ENCODE measurements around the gene SLC1A4. TPM values are rescaled to one million over a fixed set of nuclear protein-coding genes. Genes with fewer than 3 reads are reported as not detected.

SLC1A4 gene
- total RNA-seq, 1 donor, result 24.1 TPM

DNA sequence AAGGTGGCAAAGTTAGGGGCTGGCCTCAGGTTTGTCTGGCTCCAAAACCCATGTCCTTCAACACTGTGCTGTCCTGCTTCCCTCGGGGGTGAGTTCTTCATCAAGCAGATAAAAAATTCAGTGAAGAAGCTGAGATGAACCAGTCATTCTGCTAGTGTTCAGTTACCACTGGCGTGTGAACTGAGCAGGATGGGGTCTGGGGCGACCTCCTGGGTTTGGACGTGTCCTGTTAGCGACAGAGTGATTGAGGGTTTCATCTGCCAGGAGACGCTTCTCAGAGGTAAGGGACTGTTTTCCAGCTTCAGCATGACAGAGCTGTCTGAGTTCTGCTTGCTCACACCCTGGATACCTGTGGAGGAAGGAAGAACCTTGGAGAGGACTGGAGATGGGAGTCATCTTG, 81.7 kb downstream of the SLC1A4 start:
- H3K4me3 ChIP-seq (ENCODE audit: low read depth, low read length), result no peak overlapping the region
- TF ChIP-seq, protein P1, sequence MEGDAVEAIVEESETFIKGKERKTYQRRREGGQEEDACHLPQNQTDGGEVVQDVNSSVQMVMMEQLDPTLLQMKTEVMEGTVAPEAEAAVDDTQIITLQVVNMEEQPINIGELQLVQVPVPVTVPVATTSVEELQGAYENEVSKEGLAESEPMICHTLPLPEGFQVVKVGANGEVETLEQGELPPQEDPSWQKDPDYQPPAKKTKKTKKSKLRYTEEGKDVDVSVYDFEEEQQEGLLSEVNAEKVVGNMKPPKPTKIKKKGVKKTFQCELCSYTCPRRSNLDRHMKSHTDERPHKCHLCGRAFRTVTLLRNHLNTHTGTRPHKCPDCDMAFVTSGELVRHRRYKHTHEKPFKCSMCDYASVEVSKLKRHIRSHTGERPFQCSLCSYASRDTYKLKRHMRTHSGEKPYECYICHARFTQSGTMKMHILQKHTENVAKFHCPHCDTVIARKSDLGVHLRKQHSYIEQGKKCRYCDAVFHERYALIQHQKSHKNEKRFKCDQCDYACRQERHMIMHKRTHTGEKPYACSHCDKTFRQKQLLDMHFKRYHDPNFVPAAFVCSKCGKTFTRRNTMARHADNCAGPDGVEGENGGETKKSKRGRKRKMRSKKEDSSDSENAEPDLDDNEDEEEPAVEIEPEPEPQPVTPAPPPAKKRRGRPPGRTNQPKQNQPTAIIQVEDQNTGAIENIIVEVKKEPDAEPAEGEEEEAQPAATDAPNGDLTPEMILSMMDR (IDR thresholded peaks at IDR 0.05; ENCODE audit: insufficient read depth, low read length), result no peak
- DNase-seq (ENCODE audit: low read depth), result no peak

DNA sequence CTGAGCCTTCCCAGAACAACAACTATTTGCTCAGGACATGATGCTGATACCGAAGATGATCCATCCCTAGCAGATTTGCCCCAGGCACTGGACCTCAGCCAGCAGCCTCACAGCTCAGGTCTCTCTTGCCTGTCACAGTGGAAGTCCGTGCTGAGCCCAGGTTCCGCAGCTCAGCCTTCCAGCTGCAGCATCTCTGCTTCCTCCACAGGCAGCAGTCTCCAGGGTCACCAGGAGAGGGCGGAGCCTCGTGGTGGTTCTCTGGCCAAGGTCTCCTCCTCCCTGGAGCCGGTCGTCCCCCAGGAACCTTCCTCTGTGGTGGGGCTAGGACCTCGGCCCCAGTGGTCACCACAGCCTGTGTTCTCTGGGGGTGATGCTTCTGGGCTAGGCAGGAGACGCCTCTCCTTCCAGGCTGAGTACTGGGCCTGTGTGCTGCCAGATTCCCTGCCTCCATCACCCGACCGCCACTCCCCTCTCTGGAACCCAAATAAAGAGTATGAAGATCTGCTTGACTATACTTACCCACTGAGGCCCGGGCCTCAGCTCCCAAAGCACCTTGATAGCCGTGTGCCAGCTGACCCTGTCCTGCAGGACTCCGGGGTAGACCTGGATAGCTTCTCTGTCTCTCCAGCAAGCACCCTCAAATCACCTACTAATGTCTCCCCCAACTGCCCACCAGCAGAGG, 82.4 kb downstream of the SLC1A4 start:
- no peak overlapping the region for H3K4me3 ChIP-seq (ENCODE audit: low read depth, low read length)
- TF ChIP-seq, protein P1 (IDR thresholded peaks at IDR 0.05; ENCODE audit: insufficient read depth, low read length), result peak; percentile 46
- no peak for DNase-seq (ENCODE audit: low read depth)

DNA sequence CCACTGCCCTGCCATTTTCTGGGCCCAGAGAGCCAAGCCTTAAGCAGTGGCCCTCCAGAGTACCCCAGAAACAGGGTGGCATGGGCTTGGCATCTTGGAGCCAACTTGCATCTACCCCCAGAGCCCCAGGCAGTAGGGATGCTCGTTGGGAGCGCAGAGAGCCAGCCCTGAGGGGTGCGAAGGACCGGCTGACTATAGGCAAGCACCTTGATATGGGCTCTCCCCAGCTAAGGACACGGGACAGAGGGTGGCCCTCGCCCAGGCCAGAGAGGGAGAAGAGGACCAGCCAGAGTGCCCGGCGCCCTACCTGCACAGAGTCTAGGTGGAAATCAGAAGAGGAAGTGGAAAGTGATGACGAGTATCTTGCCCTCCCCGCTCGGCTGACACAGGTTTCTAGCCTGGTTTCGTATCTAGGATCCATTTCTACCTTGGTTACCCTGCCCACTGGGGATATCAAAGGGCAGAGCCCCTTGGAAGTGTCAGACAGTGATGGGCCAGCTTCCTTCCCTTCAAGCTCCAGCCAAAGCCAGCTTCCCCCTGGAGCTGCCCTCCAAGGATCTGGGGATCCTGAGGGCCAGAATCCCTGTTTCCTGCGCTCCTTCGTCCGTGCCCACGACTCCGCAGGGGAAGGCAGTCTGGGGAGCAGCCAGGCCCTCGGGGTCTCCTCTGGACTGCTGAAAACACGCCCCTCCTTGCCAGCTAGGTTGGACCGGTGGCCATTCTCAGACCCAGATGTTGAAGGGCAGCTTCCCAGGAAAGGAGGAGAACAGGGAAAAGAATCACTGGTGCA, 83.2 kb downstream of the SLC1A4 start:
- TF ChIP-seq, protein P1 (IDR thresholded peaks at IDR 0.05; ENCODE audit: insufficient read depth, low read length), result no peak
- H3K4me3 ChIP-seq (ENCODE audit: low read depth, low read length), result no peak overlapping the region
- no peak for DNase-seq (ENCODE audit: low read depth)

Small RNA genes lying within 50 kb of the gene (small RNA-seq; reads per million reads assigned to genes)
- gene RNU6-548P, result not detected

Other genes starting within 250 kb of the SLC1A4 start
- gene CEP68, start 67.0 kb downstream of the SLC1A4 start, total RNA-seq (ENCODE audit: low replicate concordance), result 12.0 and 12.3 TPM in 2 replicates
- 72.1 and 80.7 TPM in 2 replicates for gene RAB1A, start 140.7 kb downstream of the SLC1A4 start, total RNA-seq (ENCODE audit: low replicate concordance)
- 97.1 and 127 TPM in 2 replicates for gene ACTR2, start 238.4 kb downstream of the SLC1A4 start, total RNA-seq (ENCODE audit: low replicate concordance)

Measured in fibroblast of the aortic adventitia (primary cell).